Mononuclear cell (primary cell): ENCODE data around the gene RPE. TPM values are rescaled to one million over a fixed set of nuclear protein-coding genes. Genes with fewer than 3 reads are reported as not detected.

Source experiments
- H3K27me3 ChIP-seq: 2 replicates; pipeline ENCODE4 v1.6.0; 2011; ENCODE audit warnings: low read length, control low read depth; ENCODE audit not compliant: insufficient read depth
- H3K4me1 ChIP-seq: 2 replicates; pipeline ENCODE4 v1.5.1; 2011; ENCODE audit warnings: mild to moderate bottlenecking, low read length, control low read depth; ENCODE audit not compliant: insufficient read depth
- H3K4me3 ChIP-seq: 2 replicates; pipeline ENCODE4 v1.5.1; 2011; ENCODE audit warnings: mild to moderate bottlenecking, low read length, moderate library complexity
- H3K9me3 ChIP-seq: 2 replicates; pipeline ENCODE4 v1.5.1; 2011; ENCODE audit warnings: low read depth, mild to moderate bottlenecking, control low read depth, low read length
- total RNA-seq: library from RNA; depleted of rRNA; stranded (reverse); fragments of >200 nt; gene quantifications from one replicate; pipeline ENCODE4 v1.2.3, GENCODE V29; 2012

The RPE gene
- total RNA-seq, result 17.9 TPM

GRCh38 chr2:210002158-210003157 is at the start of gene RPE:
Gene RPE, plus strand, starts transcription at chr2:210002638. Its CDS starts 24 bp downstream, at chr2:210002662.
- Histone ChIP-seq H3K4me3 (peak within 1 kb of the TSS; percentile 97), H3K9me3 (no peaks in the 10 kb centered on the region), H3K4me1 (peaks cover 42% of the 10 kb centered on the region), H3K27me3 (no peaks in the 10 kb centered on the region)

- Histone ChIP-seq H3K4me1 (no peaks in the 10 kb centered on the region), H3K4me3 (no peak overlapping the region), H3K27me3 (no peaks in the 10 kb centered on the region), H3K9me3 (no peaks in the 10 kb centered on the region)
Measured at GRCh38 chr2:209956271-209956670, 46.2 kb upstream of the RPE start.

GRCh38 chr2:209958016-209958415 is 44.4 kb upstream of the RPE start:
- Histone ChIP-seq H3K9me3 (no peaks in the 10 kb centered on the region), H3K27me3 (no peaks in the 10 kb centered on the region), H3K4me1 (no peaks in the 10 kb centered on the region), H3K4me3 (no peak overlapping the region)

- Histone ChIP-seq H3K27me3 (no peaks in the 10 kb centered on the region), H3K4me3 (no peak overlapping the region), H3K9me3 (no peaks in the 10 kb centered on the region), H3K4me1 (no peaks in the 10 kb centered on the region)
Measured at GRCh38 chr2:209960045-209960444, 42.4 kb upstream of the RPE start.

GRCh38 chr2:209960676-209961630 is 41.5 kb upstream of the RPE start:
- no peaks in the 10 kb centered on the region for H3K27me3 ChIP-seq
- H3K9me3 ChIP-seq, result no peaks in the 10 kb centered on the region
- no peak overlapping the region for H3K4me3 ChIP-seq
- H3K4me1 ChIP-seq, result no peaks in the 10 kb centered on the region

GRCh38 chr2:209965723-209966122 is 36.7 kb upstream of the RPE start:
- Histone ChIP-seq H3K4me3 (no peak overlapping the region), H3K27me3 (no peaks in the 10 kb centered on the region), H3K4me1 (no peaks in the 10 kb centered on the region), H3K9me3 (no peaks in the 10 kb centered on the region)

- H3K4me3 ChIP-seq, result no peak overlapping the region
- H3K27me3 ChIP-seq, result peaks cover 3% of the 10 kb centered on the region
- no peaks in the 10 kb centered on the region for H3K4me1 ChIP-seq
- H3K9me3 ChIP-seq, result no peaks in the 10 kb centered on the region
Measured at GRCh38 chr2:209969692-209970091, 32.7 kb upstream of the RPE start.

GRCh38 chr2:209970271-209970670 is 32.2 kb upstream of the RPE start:
- Histone ChIP-seq H3K27me3 (peaks cover 3% of the 10 kb centered on the region), H3K4me3 (no peak overlapping the region), H3K4me1 (no peaks in the 10 kb centered on the region), H3K9me3 (no peaks in the 10 kb centered on the region)

GRCh38 chr2:209970711-209971110 is 31.7 kb upstream of the RPE start:
- Histone ChIP-seq H3K4me3 (no peak overlapping the region), H3K4me1 (no peaks in the 10 kb centered on the region), H3K27me3 (peaks cover 3% of the 10 kb centered on the region), H3K9me3 (no peaks in the 10 kb centered on the region)

GRCh38 chr2:209973328-209973727 is 29.1 kb upstream of the RPE start:
- no peak overlapping the region for H3K4me3 ChIP-seq
- peaks cover 3% of the 10 kb centered on the region for H3K27me3 ChIP-seq
- H3K4me1 ChIP-seq, result no peaks in the 10 kb centered on the region
- no peaks in the 10 kb centered on the region for H3K9me3 ChIP-seq

GRCh38 chr2:209974576-209974975 is 27.9 kb upstream of the RPE start:
- Histone ChIP-seq H3K4me3 (no peak overlapping the region), H3K27me3 (peaks cover 3% of the 10 kb centered on the region), H3K4me1 (no peaks in the 10 kb centered on the region), H3K9me3 (no peaks in the 10 kb centered on the region)

- H3K9me3 ChIP-seq, result no peaks in the 10 kb centered on the region
- H3K4me3 ChIP-seq, result no peak overlapping the region
- peaks cover 2% of the 10 kb centered on the region for H3K27me3 ChIP-seq
- no peaks in the 10 kb centered on the region for H3K4me1 ChIP-seq
Measured at GRCh38 chr2:209976698-209977385, 25.6 kb upstream of the RPE start.

- Histone ChIP-seq H3K27me3 (peaks cover 3% of the 10 kb centered on the region), H3K4me1 (no peaks in the 10 kb centered on the region), H3K4me3 (no peak overlapping the region), H3K9me3 (no peaks in the 10 kb centered on the region)
Measured at GRCh38 chr2:209977386-209978239, 24.8 kb upstream of the RPE start.

GRCh38 chr2:209984291-209984690 is 18.1 kb upstream of the RPE start:
- H3K4me3 ChIP-seq, result no peak overlapping the region
- no peaks in the 10 kb centered on the region for H3K9me3 ChIP-seq
- H3K27me3 ChIP-seq, result peaks cover 12% of the 10 kb centered on the region
- peaks cover 16% of the 10 kb centered on the region for H3K4me1 ChIP-seq
